Spleen (tissue), 7 donors: ENCODE data around the gene VANGL1.

Source experiments
- CTCF ChIP-seq, 11 experiments: fragments of 200-600 bp in 7 of 11; fragments of 450-650 bp in 4 of 11; sonication (generic) in 4 of 11; IDR thresholded peaks in 8 of 11; conservative IDR thresholded peaks in 3 of 11; 1 replicate in 7 of 11; 2 replicates in 4 of 11; pipeline versions ENCODE4 v1.4.0 to v1.8.0; 2016 to 2021; ENCODE audit warnings: antibody characterized with exemption in 11 of 11, inconsistent platforms in 4 of 11, mild to moderate bottlenecking in 1 of 11
- POLR2AphosphoS5 ChIP-seq, 3 donors: sonication (generic); formaldehyde crosslinking; IDR thresholded peaks; one replicate each; pipeline ENCODE4 v1.5.1; 2017; ENCODE audit warnings: antibody characterized with exemption in 3 of 3
- donor health status: DM: no; HTN: no; CAD: no; lungs with moderate emphysema.
- donor health status: DM: no; HTN: no; CAD: no.
- donor health status: DM: no; HTN: no; CAD: no.

- TF ChIP-seq POLR2AphosphoS5 (IDR thresholded peaks at IDR 0.05) (no peak), CTCF (IDR thresholded peaks at IDR 0.05 in 8 of 11, conservative IDR thresholded peaks at IDR 0.05 in 3 of 11) (no peak)
These were observed 47.2 kb upstream of the VANGL1 start for GRCh38 chr1:115594600-115594999.
